Measurements from ENCODE around the gene FBXO34. TPM values are rescaled to one million over a fixed set of nuclear protein-coding genes. Genes with fewer than 3 reads are reported as not detected.

FBXO34 gene
- total RNA-seq, 2 experiments from 2014 or later = 26.3 to 28.8 TPM

GRCh38 chr14:55398679-55399078, 127.5 kb downstream of the FBXO34 start:
- ChIA-PET CTCF (ENCODE audit: unreplicated experiment) (no interaction called here), POLR2A (no interaction called here)
- no peaks in the 10 kb centered on the region; the same call in 1 of the 2 replicates for H4K20me1 ChIP-seq (ENCODE audit: insufficient read depth, low read length)
- H3K9me3 ChIP-seq (ENCODE audit: low read length) = no peaks in the 10 kb centered on the region
- BruUV-seq (replicated peaks) = no TSS peak
- DNase-seq (ENCODE audit: low spot score) = no peak
- H3K27ac ChIP-seq (ENCODE audit: low read depth, low read length, poor library complexity, severe bottlenecking) = no peak overlapping the region
- H3K36me3 ChIP-seq (ENCODE audit: insufficient read depth, low read length) = no peaks in the 10 kb centered on the region
- intact Hi-C loops (cut with micrococcal nuclease; ENCODE audit: unreplicated experiment) = no loop called here
- no peak overlapping the region for H2AFZ ChIP-seq (ENCODE audit: low read length)
- no peak overlapping the region for H3K4me3 ChIP-seq (ENCODE audit: low read depth, low read length, poor library complexity, severe bottlenecking)
- no peak overlapping the region for H3K4me2 ChIP-seq (ENCODE audit: low read length)
- no peaks in the 10 kb centered on the region for H3K79me2 ChIP-seq (ENCODE audit: insufficient read depth, low read depth, low read length)
- H3K4me1 ChIP-seq (ENCODE audit: insufficient read depth, low read length, poor library complexity, severe bottlenecking) = no peaks in the 10 kb centered on the region
- TF ChIP-seq EZH2phosphoT487 (IDR thresholded peaks at IDR 0.05; ENCODE audit: borderline replicate concordance, low read depth, low read length) = no peak
- TF ChIP-seq, protein P1, sequence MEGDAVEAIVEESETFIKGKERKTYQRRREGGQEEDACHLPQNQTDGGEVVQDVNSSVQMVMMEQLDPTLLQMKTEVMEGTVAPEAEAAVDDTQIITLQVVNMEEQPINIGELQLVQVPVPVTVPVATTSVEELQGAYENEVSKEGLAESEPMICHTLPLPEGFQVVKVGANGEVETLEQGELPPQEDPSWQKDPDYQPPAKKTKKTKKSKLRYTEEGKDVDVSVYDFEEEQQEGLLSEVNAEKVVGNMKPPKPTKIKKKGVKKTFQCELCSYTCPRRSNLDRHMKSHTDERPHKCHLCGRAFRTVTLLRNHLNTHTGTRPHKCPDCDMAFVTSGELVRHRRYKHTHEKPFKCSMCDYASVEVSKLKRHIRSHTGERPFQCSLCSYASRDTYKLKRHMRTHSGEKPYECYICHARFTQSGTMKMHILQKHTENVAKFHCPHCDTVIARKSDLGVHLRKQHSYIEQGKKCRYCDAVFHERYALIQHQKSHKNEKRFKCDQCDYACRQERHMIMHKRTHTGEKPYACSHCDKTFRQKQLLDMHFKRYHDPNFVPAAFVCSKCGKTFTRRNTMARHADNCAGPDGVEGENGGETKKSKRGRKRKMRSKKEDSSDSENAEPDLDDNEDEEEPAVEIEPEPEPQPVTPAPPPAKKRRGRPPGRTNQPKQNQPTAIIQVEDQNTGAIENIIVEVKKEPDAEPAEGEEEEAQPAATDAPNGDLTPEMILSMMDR (conservative IDR thresholded peaks at IDR 0.05; ENCODE audit: low read length) = no peak
- H3K9me2 ChIP-seq (ENCODE audit: insufficient read depth, low read length) = no peaks in the 10 kb centered on the region

GRCh38 chr14:55399183-55399582, 128.0 kb downstream of the FBXO34 start:
- Histone ChIP-seq H3K36me3 (ENCODE audit: insufficient read depth, low read length) (no peaks in the 10 kb centered on the region), H3K79me2 (ENCODE audit: insufficient read depth, low read depth, low read length) (no peaks in the 10 kb centered on the region), H2AFZ (ENCODE audit: low read length) (no peak overlapping the region), H3K9me2 (ENCODE audit: insufficient read depth, low read length) (no peaks in the 10 kb centered on the region), H3K4me1 (ENCODE audit: insufficient read depth, low read length, poor library complexity, severe bottlenecking) (no peaks in the 10 kb centered on the region), H3K4me2 (ENCODE audit: low read length) (no peak overlapping the region), H3K9me3 (ENCODE audit: low read length) (no peaks in the 10 kb centered on the region), H3K27ac (ENCODE audit: low read depth, low read length, poor library complexity, severe bottlenecking) (no peak overlapping the region), H3K4me3 (ENCODE audit: low read depth, low read length, poor library complexity, severe bottlenecking) (no peak overlapping the region), H4K20me1 (ENCODE audit: insufficient read depth, low read length) (no peaks in the 10 kb centered on the region; the same call in 1 of the 2 replicates)
- ChIA-PET POLR2A (no interaction called here), CTCF (ENCODE audit: unreplicated experiment) (no interaction called here)
- TF ChIP-seq EZH2phosphoT487 (IDR thresholded peaks at IDR 0.05; ENCODE audit: borderline replicate concordance, low read depth, low read length) = no peak
- TF ChIP-seq, protein P1 (conservative IDR thresholded peaks at IDR 0.05; ENCODE audit: low read length) = no peak
- intact Hi-C loops (cut with micrococcal nuclease; ENCODE audit: unreplicated experiment) = no loop called here
- no peak for DNase-seq (ENCODE audit: low spot score)
- BruUV-seq (replicated peaks) = no TSS peak

DNA sequence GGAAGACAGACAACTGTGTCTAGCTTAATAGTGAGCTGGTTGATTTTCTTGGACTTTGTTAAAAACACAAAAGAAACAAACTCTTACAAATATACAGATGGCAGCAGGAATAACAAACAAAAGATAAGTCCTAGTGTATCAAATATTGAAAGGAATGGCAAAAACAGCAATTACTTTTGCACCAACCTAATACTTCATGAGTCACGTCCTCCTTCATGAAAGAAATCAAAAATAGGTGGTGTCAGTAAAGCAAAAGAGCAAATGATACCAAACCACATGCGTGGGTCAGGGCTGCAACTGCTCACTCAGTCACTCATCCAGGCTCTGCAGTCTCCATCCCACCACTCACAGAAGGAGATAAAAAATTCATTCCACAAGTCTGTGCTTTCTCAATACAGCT, 128.6 kb downstream of the FBXO34 start:
- no TSS peak for BruUV-seq (replicated peaks)
- Histone ChIP-seq H3K4me1 (ENCODE audit: insufficient read depth, low read length, poor library complexity, severe bottlenecking) (no peaks in the 10 kb centered on the region), H4K20me1 (ENCODE audit: insufficient read depth, low read length) (0 out of 2 replicates have a peak, but pooled peaks cover 5% of the 10 kb centered on the region), H3K27ac (ENCODE audit: low read depth, low read length, poor library complexity, severe bottlenecking) (no peak overlapping the region), H3K9me3 (ENCODE audit: low read length) (no peaks in the 10 kb centered on the region), H2AFZ (ENCODE audit: low read length) (no peak overlapping the region), H3K79me2 (ENCODE audit: insufficient read depth, low read depth, low read length) (no peaks in the 10 kb centered on the region), H3K4me3 (ENCODE audit: low read depth, low read length, poor library complexity, severe bottlenecking) (no peak overlapping the region), H3K4me2 (ENCODE audit: low read length) (no peak overlapping the region), H3K36me3 (ENCODE audit: insufficient read depth, low read length) (no peaks in the 10 kb centered on the region), H3K9me2 (ENCODE audit: insufficient read depth, low read length) (no peaks in the 10 kb centered on the region)
- intact Hi-C loops (cut with micrococcal nuclease; ENCODE audit: unreplicated experiment) = no loop called here
- ChIA-PET CTCF (ENCODE audit: unreplicated experiment) (no interaction called here), POLR2A (no interaction called here)
- no peak for DNase-seq (ENCODE audit: low spot score)
- TF ChIP-seq, protein P1 (conservative IDR thresholded peaks at IDR 0.05; ENCODE audit: low read length) = no peak
- no peak for TF ChIP-seq EZH2phosphoT487 (IDR thresholded peaks at IDR 0.05; ENCODE audit: borderline replicate concordance, low read depth, low read length)
